Effector CD4-positive, alpha-beta T cell (primary cell): Measurements from ENCODE around the gene HBG2.
"Not testable (repeated sequence)": the region's sequence is repeated elsewhere in the genome, so short reads cannot be mapped to it uniquely, and the experiment has no call there.

ENCODE experiments used
- DNase-seq: peaks from one replicate; pipeline ENCODE4 v3.0.0-alpha.2; 2020

The HBG2 gene

DNA sequence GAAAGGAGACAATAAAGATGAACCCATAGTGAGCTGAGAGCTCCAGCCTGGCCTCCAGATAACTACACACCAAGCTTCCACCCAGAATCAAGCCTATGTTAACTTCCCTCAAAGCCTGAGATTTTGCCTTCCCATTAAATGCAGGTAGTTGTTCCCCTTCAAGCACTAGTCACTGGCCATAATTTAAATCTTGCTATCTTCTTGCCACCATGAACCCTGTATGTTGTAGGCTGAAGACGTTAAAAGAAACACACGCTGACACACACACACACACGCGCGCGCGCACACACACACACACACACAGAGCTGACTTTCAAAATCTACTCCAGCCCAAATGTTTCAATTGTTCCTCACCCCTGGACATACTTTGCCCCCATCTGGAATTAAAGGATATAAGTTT lies 6.1 kb downstream of the HBG2 start:
- DNase-seq: not testable (repeated sequence)

DNA sequence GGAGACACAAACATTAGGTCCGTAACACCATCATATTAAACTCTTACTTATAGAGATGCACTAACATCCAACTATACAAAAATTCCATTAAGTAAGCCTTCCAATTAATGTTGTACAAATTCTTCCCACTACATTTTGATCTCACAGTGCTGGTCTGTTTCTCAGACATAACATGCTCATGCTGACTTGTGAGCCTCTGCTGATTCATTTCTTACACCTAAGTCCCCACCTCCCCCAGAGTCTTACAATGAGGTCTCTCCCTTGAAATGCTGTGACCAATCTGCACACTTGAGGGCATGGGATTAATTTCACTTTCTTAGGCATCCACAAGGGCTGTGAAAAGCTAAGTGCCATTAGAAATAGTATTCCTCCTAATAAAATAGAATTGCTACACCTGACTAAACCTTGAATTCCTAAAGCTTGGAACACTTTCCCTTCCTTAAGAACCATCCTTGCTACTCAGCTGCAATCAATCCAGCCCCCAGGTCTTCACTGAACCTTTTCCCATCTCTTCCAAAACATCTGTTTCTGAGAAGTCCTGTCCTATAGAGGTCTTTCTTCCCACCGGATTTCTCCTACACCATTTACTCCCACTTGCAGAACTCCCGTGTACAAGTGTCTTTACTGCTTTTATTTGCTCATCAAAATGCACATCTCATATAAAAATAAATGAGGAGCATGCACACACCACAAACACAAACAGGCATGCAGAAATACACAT lies 6.9 kb downstream of the HBG2 start:
- no peak for DNase-seq

DNA sequence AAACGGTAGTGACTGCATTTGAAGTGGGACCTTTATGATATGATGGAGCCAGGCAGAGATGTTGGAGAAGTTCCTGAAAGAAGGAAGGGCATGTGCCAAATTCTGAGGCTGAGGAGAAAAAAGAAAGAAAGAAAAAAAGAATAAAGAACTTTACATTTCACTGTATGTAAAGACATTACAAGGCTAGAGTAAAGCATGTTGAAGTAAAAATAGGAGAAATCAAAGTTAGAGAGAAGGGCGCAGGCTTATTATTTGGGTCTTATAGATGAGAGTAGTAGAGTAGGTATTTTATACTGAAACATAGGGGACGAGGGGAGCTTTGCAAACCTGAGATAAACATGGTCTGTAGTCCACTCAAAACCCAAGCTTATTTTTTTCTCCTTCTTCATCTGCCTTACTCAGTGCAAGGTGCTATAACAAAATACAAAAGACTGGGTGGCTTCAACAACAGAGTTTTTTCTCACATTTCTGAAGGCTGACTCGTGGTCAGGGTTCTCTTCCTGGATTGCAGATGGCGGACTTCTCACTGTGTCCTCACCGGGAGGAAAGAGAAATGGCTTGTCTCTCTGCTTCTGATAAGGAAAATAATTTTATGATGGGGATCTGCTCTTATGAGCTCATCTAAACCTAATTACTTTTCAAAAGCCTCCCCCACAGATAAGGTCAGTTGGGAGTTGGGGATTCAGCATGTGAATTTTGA lies 7.7 kb downstream of the HBG2 start:
- no peak for DNase-seq

DNA sequence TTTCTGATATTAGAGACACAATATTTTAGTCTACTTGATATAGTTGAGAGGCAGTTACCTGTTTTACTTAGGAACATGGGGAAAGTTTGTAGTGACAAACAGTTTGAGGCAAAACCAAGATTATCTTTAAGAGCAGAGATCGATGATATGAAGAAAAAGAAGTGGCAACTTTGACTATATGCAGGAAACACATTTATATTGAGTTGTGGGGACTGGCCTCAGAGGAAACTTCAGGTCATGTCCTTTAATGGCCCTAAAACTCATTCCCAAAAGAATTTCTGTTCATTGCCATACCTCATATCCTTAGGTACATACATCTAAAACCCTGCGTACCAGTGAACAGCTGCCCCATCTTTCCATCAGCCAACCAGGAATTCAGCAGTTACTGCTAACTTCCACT lies 9.4 kb downstream of the HBG2 start:
- no peak for DNase-seq

DNA sequence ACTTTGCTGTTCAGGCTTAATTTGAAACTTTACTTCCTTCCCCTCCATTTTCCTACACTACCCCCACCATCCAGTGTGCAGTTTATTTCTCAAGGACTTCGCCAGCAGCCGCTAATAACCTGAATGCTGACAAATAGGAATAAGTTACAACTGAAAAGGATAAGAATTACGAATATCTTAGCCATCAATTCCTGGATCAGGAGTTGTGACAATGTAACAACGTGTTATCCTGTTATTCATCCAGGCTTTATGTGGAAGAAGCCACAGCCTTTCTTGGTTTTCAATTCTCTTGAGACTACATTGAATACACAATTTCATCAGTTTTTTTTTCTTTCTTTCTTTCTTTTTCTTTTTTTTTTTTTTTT lies 10.8 kb downstream of the HBG2 start:
- no peak for DNase-seq

DNA sequence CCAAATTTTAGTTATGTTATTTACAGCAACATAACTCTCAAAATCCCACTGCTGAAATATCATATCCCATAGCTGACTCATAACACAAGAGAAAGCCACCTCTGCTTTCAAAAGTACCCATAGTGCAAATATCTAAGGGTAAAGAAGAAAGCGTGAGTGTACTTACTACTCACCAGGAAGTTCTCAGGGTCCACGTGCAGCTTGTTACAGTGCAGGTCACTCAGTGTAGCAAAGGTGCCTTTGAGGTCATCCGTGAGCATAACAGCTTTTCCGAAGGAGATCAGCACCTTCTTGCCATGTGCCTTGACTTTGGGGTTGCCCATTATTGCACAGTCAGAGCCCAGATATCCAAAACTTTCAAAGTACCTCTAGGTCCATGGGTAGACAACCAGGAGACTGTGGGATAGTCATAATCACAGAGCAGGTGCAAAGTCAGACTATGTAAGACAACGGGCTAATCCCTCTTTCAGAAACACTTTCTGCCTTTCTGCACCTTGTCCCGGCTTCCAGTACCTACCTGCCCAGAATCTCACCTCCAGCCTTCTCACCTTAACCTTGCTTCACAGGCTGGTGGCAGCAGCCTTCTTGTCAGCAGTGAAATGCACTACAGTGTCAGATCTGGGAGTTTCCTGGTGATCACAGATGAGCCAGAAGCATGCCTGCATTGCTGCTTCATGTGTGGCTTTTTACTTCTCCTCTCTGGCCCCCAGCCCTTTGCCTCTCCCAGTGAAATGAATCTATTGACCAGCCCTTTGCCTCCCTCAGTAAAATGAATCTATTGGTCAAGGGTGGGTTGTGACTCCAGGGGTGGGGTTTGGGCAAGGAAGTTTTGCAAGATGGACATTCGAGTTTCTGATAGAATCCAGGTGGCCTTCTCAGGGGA lies 11.4 kb downstream of the HBG2 start:
- no peak for DNase-seq

DNA sequence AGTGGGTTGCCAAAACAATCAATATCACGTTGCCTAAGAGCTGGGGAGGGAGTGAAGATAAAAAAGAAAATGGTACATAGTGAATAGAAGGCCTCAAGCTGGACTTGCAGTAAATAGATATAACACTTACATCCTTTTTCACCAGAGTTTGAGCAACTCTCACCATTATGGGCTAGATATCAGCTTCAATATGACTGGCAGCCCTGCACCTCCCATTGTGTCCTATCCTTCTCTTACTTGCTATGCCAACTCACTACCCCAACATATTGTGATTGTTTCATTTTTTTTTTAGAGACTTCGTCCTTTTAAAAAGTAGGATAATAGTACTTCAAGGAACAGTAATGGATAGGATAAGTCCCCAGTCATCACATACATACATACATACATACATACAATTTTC lies 12.4 kb downstream of the HBG2 start:
- DNase-seq: no peak

DNA sequence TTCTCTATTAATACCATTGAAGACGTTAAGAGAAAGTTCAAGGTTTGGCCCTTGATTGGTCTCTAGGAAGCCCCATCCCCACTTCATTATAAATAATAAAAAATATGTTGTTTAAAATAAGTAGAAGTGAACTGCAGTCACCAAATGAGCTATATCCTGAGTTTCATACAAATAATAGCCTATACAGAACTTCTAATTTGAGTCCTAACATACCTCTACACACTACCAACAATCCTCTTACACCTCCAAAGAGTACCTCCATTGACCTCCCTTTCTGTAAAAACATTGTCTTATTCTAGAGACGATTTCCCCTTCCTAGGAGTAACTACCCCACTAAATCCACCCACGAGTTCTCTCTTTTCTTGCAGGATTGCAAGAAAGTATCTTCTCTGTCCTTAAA lies 13.1 kb downstream of the HBG2 start:
- no peak for DNase-seq

DNA sequence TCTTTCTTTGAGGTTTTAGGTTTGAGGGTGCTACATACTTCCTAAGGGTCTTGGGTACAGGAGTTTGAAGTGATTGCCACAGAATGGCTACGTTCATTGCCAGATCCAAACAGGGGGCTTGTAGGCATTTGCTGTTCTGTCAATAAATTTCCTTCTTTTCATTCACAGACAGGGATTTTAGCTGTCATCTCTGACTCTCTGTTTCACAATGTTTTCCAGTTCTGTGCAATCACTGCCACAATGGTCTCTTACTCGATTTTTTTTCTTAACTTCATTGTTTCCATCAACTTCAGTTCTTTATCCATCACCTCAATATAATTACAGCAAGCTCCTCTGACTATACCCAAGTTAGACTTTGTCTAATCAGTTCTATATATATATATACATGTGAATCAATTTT lies 14.1 kb downstream of the HBG2 start:
- no peak for DNase-seq

DNA sequence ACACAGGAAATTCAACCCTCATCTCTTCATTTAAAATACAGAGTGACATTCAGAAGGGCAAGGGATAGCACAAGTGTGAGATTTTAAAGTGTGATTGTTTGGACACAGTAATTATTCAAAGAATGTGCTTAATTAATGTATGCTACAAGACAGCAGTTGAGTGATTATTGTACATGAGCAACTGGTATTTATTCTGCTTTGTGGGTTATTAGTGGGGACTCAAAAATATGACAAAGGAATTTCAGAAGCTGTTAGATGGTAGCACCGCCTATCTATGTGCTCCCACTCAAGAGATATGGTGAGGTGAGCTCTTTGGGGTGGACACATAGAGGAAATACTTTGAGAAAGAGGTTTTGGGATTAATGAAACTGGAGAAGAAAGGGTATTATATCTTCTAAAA lies 14.5 kb downstream of the HBG2 start:
- DNase-seq: no peak

DNA sequence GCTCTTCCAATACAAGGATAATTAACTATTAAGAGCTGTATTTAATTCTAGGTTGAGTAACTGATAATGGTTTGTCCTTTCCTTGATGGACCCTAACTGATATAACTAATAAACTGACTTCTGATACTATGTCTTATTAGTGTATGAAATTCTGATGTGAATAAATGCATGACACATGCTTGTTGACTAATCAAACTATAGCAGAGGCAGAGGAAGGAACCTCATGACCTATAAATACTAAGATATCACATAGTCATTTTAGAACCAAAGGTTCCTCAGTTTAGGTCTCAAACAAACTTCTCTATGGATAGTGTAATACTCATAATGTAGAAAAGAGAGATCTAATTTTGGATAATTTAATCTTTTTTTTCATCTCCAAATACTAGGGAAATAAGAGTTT lies 15.5 kb downstream of the HBG2 start:
- no peak for DNase-seq

DNA sequence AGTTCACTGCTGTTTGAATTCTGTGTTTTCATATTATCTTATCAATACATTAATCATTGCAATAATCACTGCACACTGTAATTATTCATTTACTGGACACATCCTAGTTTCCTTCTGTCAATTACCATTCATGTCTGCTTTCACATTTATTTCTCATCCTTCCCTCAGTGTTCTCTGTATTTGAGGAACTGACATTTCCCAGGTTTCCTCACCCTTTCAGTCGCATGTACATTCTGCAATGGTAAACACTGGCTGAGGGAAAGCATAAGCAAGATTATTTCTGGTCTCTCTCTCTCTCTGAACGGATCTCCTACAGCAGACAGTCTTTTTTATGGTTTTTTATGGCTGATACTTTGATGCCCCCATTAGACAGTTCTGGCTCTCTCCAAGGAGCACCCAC lies 16.1 kb downstream of the HBG2 start:
- no peak for DNase-seq

DNA sequence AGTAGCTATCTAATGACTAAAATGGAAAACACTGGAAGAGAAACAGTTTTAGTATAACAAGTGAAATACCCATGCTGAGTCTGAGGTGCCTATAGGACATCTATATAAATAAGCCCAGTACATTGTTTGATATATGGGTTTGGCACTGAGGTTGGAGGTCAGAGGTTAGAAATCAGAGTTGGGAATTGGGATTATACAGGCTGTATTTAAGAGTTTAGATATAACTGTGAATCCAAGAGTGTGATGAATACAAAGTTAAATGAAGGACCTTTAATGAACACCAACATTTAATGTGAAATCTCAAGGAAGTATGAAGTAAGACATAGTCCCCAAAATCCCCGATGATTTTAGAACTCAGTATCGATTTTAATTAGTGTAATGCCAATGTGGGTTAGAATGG lies 17.2 kb downstream of the HBG2 start:
- no peak for DNase-seq

DNA sequence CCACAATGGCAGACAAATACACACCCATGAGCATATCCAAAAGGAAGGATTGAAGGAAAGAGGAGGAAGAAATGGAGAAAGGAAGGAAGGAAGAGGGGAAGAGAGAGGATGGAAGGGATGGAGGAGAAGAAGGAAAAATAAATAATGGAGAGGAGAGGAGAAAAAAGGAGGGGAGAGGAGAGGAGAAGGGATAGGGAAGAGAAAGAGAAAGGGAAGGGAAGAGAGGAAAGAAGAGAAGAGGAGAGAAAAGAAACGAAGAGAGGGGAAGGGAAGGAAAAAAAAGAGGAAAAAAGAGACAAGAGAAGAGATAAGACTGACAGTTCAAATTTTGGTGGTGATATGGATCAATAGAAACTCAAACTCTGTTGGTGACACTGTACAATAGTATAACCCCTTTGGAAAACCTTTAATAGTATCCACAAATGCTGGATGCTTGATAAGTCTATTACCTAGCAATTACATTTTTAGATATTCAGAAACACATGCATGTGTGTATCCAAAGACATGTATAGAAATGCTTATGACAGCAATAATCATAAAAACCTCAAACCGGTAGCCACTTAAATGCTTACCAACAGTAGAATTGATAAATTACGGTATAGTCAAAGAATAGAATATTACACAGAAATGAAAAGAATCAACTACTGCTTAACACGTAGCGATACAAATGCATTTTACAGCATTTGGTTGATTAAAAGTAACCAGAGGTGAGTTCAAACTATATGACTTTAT lies 19.1 kb downstream of the HBG2 start:
- DNase-seq: no peak

DNA sequence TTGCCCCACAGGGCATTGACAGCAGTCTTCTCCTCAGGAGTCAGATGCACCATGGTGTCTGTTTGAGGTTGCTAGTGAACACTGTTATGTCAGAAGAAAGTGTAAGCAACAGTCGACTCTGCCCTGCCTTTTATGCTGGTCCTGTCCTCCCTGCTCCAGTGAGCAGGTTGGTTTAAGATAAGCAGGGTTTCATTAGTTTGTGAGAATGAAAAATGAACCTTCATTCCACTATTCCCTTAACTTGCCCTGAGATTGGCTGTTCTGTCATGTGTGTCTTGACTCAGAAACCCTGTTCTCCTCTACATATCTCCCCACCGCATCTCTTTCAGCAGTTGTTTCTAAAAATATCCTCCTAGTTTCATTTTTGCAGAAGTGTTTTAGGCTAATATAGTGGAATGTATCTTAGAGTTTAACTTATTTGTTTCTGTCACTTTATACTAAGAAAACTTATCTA lies 20.2 kb downstream of the HBG2 start, which contains the start of gene HBD:
TSS of gene HBD (minus strand) at position 103 of the 454 bp plus-strand sequence. CDS start at position 53, 50 bp downstream.
- no peak for DNase-seq

DNA sequence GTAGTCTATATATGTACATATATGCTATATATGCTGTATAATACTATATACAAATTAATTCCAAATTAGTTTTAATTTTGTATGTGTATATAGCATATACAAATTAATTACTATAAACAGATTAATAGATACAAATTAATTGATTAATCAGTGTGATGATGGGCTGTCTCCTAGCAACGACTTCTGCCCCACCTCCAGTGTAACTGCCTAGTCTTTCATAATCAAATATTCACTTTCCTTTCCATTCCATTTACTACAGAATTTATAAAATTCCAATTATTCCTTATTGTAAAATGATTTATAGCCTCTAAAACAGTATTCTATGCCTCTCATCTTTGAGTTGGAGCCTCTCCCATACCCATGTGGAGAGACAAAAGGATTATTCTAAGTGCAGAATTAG lies 21.3 kb downstream of the HBG2 start:
- no peak for DNase-seq

DNA sequence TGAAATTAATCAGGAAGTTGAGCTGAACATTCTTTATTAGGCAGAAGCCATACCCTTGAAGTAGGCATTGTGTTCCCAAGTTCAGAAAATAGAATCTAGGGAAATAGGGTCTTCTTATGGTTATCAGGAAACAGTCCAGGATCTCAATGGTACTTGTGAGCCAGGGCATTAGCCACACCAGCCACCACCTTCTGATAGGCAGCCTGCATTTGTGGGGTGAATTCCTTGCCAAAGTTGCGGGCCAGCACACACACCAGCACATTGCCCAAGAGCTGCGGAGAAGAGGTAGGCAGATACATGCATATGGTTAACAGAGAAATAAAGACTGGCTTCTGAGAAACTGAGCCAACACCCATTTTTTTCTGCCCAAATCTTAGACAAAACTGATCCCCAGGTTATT lies 21.8 kb downstream of the HBG2 start:
- no peak for DNase-seq

DNA sequence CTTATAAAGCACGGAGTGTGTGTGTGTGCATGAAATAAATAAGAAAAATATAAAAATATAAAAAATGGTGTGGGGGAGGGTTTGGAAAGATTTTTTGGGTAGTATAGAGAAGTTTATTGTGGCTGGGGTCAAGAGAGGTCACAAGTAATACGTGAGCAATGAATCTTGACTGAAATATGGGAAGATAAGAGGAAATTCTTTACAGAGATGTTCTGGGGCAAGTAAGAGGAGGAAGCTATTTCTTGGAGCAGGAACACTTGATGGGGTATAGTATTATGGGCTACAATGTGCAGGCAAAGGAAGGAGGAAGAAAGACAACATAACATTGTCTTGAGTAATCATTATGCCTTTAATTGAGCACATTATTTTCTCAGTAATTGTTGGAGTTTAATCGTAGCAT lies 22.4 kb downstream of the HBG2 start:
- no peak for DNase-seq

DNA sequence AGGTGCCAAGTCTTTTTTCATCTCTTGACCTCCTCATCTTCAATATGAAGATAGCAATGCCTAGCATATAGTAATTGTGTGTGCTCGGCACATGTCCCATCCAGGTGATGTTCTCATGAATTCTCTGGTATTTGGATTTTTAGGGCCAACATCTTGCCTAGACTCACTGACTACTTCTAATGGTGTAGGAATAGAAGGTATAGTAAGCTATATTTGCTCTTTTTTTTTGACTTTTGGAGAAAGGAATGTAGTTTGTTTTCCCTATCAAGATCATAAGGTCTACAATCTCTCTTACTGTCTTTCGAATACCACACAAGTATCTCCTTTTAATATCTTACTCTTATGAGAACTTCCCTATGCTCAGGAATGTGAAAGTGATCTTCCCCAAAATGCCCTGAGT lies 23.5 kb downstream of the HBG2 start:
- DNase-seq: no peak

DNA sequence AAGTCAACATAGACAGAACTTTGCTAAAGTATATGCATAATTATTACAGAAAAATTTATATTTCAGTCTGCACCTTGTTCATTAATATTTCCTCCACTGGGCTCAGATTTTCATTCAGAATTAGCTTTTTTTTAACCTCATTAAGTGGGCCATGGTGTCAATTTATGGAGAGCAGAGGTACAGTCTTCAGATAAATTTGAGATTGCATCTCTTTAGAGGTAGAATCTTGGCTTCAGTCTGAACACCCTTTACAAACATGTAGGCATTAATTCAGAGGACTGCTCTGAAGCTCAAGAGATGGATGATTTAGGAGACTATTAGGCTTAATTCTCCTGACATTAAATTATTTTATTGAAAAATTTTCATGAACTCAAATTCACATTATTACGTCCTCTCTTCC lies 24.3 kb downstream of the HBG2 start:
- no peak for DNase-seq

DNA sequence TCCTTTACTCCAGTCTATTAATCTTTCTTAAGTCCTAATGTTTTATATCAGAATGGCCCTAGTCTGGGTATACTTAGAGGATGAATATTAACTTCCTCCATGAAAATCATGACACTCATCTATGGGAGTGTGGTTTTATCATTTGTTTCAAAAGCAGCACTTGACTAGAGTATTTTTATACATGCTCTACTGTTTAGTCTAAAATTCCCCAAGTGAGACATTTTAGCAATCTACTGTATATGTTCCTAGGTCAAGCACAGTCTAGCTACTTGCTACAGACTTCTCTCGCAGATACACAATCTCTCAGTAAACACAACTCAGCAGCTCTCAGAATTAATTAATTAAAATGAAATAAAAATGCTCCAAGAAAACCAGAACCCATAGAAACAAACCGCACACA lies 24.8 kb downstream of the HBG2 start:
- no peak for DNase-seq

DNA sequence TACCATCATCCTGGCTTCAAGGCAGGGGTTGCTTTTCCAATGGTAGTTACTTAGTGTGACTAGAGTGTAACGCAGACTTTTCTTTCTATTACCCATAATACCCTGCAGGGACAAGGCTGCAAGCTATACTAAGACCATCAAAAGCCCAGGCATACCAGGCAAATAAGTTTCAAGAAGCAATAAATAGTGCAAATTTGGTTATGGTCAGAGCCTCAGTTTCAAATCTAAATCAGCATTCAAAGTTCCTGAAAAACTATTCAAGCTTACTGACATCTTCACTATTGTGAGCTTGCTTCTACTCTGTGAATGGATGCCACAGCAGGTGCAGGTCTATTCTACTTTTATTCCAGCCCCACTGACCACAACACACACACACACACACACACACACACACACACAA lies 25.2 kb downstream of the HBG2 start:
- no peak for DNase-seq

DNA sequence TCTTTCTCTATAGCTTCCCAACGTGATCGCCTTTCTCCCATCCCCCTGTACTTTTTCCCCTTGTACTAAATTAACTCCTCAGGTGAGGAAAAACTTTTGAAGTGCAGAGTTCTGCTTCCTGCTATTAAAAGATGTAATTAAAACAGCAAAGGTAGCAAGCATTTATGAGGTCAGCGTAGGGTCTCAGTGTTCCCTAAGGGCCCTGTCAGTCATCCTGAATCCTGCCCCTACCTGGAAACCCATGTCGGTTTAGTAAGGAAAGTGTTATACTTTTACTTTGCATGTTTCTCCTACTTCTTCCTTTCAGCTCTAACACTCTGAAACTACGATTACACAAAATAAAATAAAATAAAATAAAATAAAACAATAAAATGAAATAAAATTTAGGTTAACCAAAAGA lies 26.5 kb downstream of the HBG2 start:
- DNase-seq: no peak
